CD8-positive, alpha-beta memory T cell (primary cell): ENCODE data around the gene TNF. TPM values are rescaled to one million over a fixed set of nuclear protein-coding genes. Genes with fewer than 3 reads are reported as not detected.

Experiments
- CTCF ChIA-PET: fragments of 350-600 bp; sonication (Branson Sonifier 250); formaldehyde crosslinking; loops from one replicate; lab custom pipeline; 2021; ENCODE audit warnings: antibody characterized with exemption; lab: Charles Lee
- POLR2A ChIA-PET: fragments of 350-600 bp; sonication (Branson Sonifier 250); formaldehyde crosslinking; loops from one replicate; lab custom pipeline; 2021; ENCODE audit warnings: antibody characterized with exemption; lab: Charles Lee
- DNase-seq, 5 donors: peaks; one replicate each; pipeline versions ENCODE4 v3.0.0 to v3.0.0-alpha.2; 2020 to 2022; ENCODE audit warnings: mixed read lengths in 1 of 5
- H3K27ac ChIP-seq: one replicate; pipeline ENCODE4 v1.7.0; 2013; ENCODE audit warnings: low read depth, mild to moderate bottlenecking, low read length, moderate library complexity
- H3K27me3 ChIP-seq: 2 replicates; pipeline ENCODE4 v1.7.0; 2013; ENCODE audit warnings: low read length, mild to moderate bottlenecking; ENCODE audit not compliant: insufficient read depth, poor library complexity, severe bottlenecking
- H3K36me3 ChIP-seq: 2 replicates; pipeline ENCODE4 v1.7.0; 2013; ENCODE audit warnings: mild to moderate bottlenecking, low read length, moderate library complexity; ENCODE audit not compliant: insufficient read depth
- H3K4me1 ChIP-seq: 2 replicates; pipeline ENCODE4 v1.7.0; 2013; ENCODE audit warnings: mild to moderate bottlenecking, low read length, moderate library complexity; ENCODE audit not compliant: insufficient read depth
- H3K4me3 ChIP-seq: 2 replicates; pipeline ENCODE4 v1.7.0; 2013; ENCODE audit warnings: mild to moderate bottlenecking, low read length
- H3K9me3 ChIP-seq: 2 replicates; pipeline ENCODE4 v1.7.0; 2013; ENCODE audit warnings: mild to moderate bottlenecking, low read length
- H3K27ac Mint-ChIP-seq, 8 donors: one replicate each; pipeline ENCODE4 v1.8.0; 2020 to 2021; ENCODE audit warnings: mixed read lengths in 8 of 8, mild to moderate bottlenecking in 6 of 8, inconsistent platforms in 3 of 8, moderate library complexity in 3 of 8
- H3K27me3 Mint-ChIP-seq, 2 donors: one replicate each; pipeline ENCODE4 v1.8.0; 2020 to 2021; ENCODE audit warnings: mixed read lengths in 2 of 2, mild to moderate bottlenecking in 1 of 2, moderate library complexity in 1 of 2
- H3K36me3 Mint-ChIP-seq, 3 donors: one replicate each; pipeline ENCODE4 v1.8.0; 2020 to 2021; ENCODE audit warnings: mixed read lengths in 3 of 3, inconsistent platforms in 1 of 3, mild to moderate bottlenecking in 1 of 3
- H3K4me1 Mint-ChIP-seq, 3 donors: one replicate each; pipeline ENCODE4 v1.8.0; 2020 to 2021; ENCODE audit warnings: mixed read lengths in 3 of 3, inconsistent platforms in 1 of 3, mild to moderate bottlenecking in 1 of 3
- H3K4me3 Mint-ChIP-seq, 7 donors: one replicate each; pipeline ENCODE4 v1.8.0; 2020 to 2021; ENCODE audit warnings: mixed read lengths in 7 of 7, mild to moderate bottlenecking in 6 of 7, moderate library complexity in 4 of 7, inconsistent platforms in 2 of 7
- H3K9me3 Mint-ChIP-seq, 5 donors: one replicate each; pipeline ENCODE4 v1.8.0; 2020 to 2022; ENCODE audit warnings: mixed read lengths in 5 of 5, mild to moderate bottlenecking in 3 of 5, moderate library complexity in 2 of 5, inconsistent platforms in 1 of 5
- polyA plus RNA-seq: library from polyadenylated mRNA; unstranded; fragments of 300-500 nt; fragmentation: Illumina TruSeq; gene quantifications from one replicate; pipeline ENCODE4 v1.2.3, GENCODE V29; 2021
- total RNA-seq, 2 experiments: library from RNA; stranded (reverse); gene quantifications; one replicate each; pipeline ENCODE4 v1.2.3, GENCODE V29; 2021

TNF gene
- total and polyA plus RNA-seq, 3 experiments from 2014 or later: 7.9 to 215 (median 207) TPM

- Histone ChIP-seq H3K4me3 (peak overlapping the region; percentile 82), H3K27me3 (no peaks in the 10 kb centered on the region), H3K9me3 (no peaks in the 10 kb centered on the region), H3K4me1 (peaks cover 89% of the 10 kb centered on the region), H3K27ac (peak overlapping the region; percentile 60), H3K36me3 (peaks cover 5% of the 10 kb centered on the region)
- peaks cover 0 to 2% (median 0%) of the 10 kb centered on the region in 5 donors for H3K9me3 Mint-ChIP-seq
- DNase-seq: no peak
- H3K27me3 Mint-ChIP-seq: peaks cover 0 to 1% of the 10 kb centered on the region in 2 donors
- CTCF ChIA-PET: interaction anchor here (1.5 to 19.7 kb wide), 3 partner anchors 18 to 80 kb away, joined by 5 to 692 read pairs (median 576); partner anchors contain the start of genes ATP6V1G2, DDX39B, LST1 and LTA
- POLR2A ChIA-PET: interaction anchor here (0.6 to 2.2 kb wide), 8 partner anchors 15 to 33 kb away, joined by 3 to 13 read pairs (median 4); partner anchors contain the start of genes DDX39B and NCR3
- H3K36me3 Mint-ChIP-seq: peaks cover 7 to 39% (median 10%) of the 10 kb centered on the region in 3 donors
- peak overlapping the region; percentile 92 to 100 (median 100) for H3K27ac Mint-ChIP-seq
- peak overlapping the region; percentile 98 to 100 (median 100) for H3K4me3 Mint-ChIP-seq
- peaks cover 89 to 98% (median 98%) of the 10 kb centered on the region in 3 donors for H3K4me1 Mint-ChIP-seq
These were observed 981 bp upstream of the TNF start for GRCh38 chr6:31574106-31575061.

GRCh38 chr6:31575952-31576685 lies 754 bp downstream of the TNF start:
- Histone ChIP-seq H3K27me3 (no peaks in the 10 kb centered on the region), H3K36me3 (peaks cover 5% of the 10 kb centered on the region), H3K27ac (peak overlapping the region; percentile 60), H3K4me3 (peak overlapping the region; percentile 82), H3K4me1 (peaks cover 85% of the 10 kb centered on the region), H3K9me3 (no peaks in the 10 kb centered on the region)
- Mint-ChIP-seq H3K36me3 (peaks cover 12 to 49% (median 13%) of the 10 kb centered on the region in 3 donors), H3K4me3 (peak overlapping the region; percentile 98 to 100 (median 100)), H3K4me1 (peaks cover 87 to 95% (median 93%) of the 10 kb centered on the region in 3 donors), H3K27me3 (peaks cover 0 to 1% of the 10 kb centered on the region in 2 donors), H3K9me3 (peaks cover 0 to 2% (median 0%) of the 10 kb centered on the region in 5 donors), H3K27ac (peak overlapping the region; percentile 92 to 100 (median 100))
- DNase-seq: no peak
- POLR2A ChIA-PET: interaction anchor here (0.6 to 7.6 kb wide), 11 partner anchors 10 to 250 kb away, joined by 3 to 42 read pairs (median 5); partner anchors contain the start of gene LST1
- CTCF ChIA-PET: interaction anchor here (0.8 to 19.7 kb wide), 3 partner anchors 16 to 254 kb away, joined by 7 to 692 read pairs (median 576); partner anchors contain the start of genes ATP6V1G2, DDX39B, LST1 and LTA

GRCh38 chr6:31576897-31577578 lies 1.7 kb downstream of the TNF start:
- peaks cover 82 to 90% (median 84%) of the 10 kb centered on the region in 3 donors for H3K4me1 Mint-ChIP-seq
- H3K4me1 ChIP-seq: peaks cover 76% of the 10 kb centered on the region
- peak overlapping the region; percentile 98 to 100 (median 100) for H3K4me3 Mint-ChIP-seq
- H3K4me3 ChIP-seq: peak overlapping the region; percentile 82
- peaks cover 14 to 55% (median 16%) of the 10 kb centered on the region in 3 donors for H3K36me3 Mint-ChIP-seq
- peak overlapping the region; percentile 60 for H3K27ac ChIP-seq
- peak overlapping the region; percentile 92 to 100 (median 100) for H3K27ac Mint-ChIP-seq
- H3K9me3 Mint-ChIP-seq: peaks cover 0 to 2% (median 0%) of the 10 kb centered on the region in 5 donors
- peaks cover 0 to 1% of the 10 kb centered on the region in 2 donors for H3K27me3 Mint-ChIP-seq
- peaks cover 5% of the 10 kb centered on the region for H3K36me3 ChIP-seq
- no peaks in the 10 kb centered on the region for H3K9me3 ChIP-seq
- DNase-seq: peak in 4 of 5 donors; percentile 45 to 69 (median 59)
- ChIA-PET POLR2A (interaction anchor here (0.6 to 7.6 kb wide), 16 partner anchors 9 to 325 kb away, joined by 3 to 42 read pairs (median 4); partner anchors contain the start of genes LST1, MPIG6B and NCR3), CTCF (interaction anchor here (0.8 to 19.7 kb wide), 4 partner anchors 15 to 253 kb away, joined by 6 to 692 read pairs (median 292); partner anchors contain the start of genes ATP6V1G2, DDX39B, LST1 and LTA)
- no peaks in the 10 kb centered on the region for H3K27me3 ChIP-seq

- DNase-seq: no peak
- Histone ChIP-seq H3K36me3 (peaks cover 5% of the 10 kb centered on the region), H3K27ac (peak overlapping the region; percentile 60), H3K4me1 (peaks cover 77% of the 10 kb centered on the region), H3K27me3 (no peaks in the 10 kb centered on the region), H3K9me3 (no peaks in the 10 kb centered on the region), H3K4me3 (peak overlapping the region; percentile 82)
- ChIA-PET CTCF (interaction anchor here (1.7 to 19.7 kb wide), 3 partner anchors 15 to 83 kb away, joined by 6 to 692 read pairs (median 576); partner anchors contain the start of genes ATP6V1G2, DDX39B, LST1 and LTA), POLR2A (interaction anchor here (0.6 to 7.6 kb wide), 11 partner anchors 9 to 325 kb away, joined by 3 to 42 read pairs (median 4); partner anchors contain the start of genes MPIG6B and NCR3)
- Mint-ChIP-seq H3K4me1 (peaks cover 80 to 90% (median 83%) of the 10 kb centered on the region in 3 donors), H3K36me3 (peaks cover 14 to 56% (median 16%) of the 10 kb centered on the region in 3 donors), H3K9me3 (peaks cover 0 to under 1% (median 0%) of the 10 kb centered on the region in 5 donors), H3K27me3 (peaks cover 0 to 1% of the 10 kb centered on the region in 2 donors), H3K27ac (peak overlapping the region; percentile 92 to 100 (median 100)), H3K4me3 (peak overlapping the region; percentile 98 to 100 (median 100))
These were observed 2.2 kb downstream of the TNF start for GRCh38 chr6:31577579-31577966.

GRCh38 chr6:31578184-31579118 lies 3.1 kb downstream of the TNF start:
- no peak for DNase-seq
- Histone ChIP-seq H3K9me3 (no peaks in the 10 kb centered on the region), H3K4me1 (peaks cover 77% of the 10 kb centered on the region), H3K36me3 (peaks cover 5% of the 10 kb centered on the region), H3K27ac (peak overlapping the region; percentile 13), H3K27me3 (no peaks in the 10 kb centered on the region), H3K4me3 (no peak overlapping the region)
- ChIA-PET POLR2A (interaction anchor here (1.4 to 7.6 kb wide), 5 partner anchors 8 to 19 kb away, joined by 7 to 91 read pairs (median 9); partner anchors contain the start of gene NCR3), CTCF (interaction anchor here (1.7 to 19.7 kb wide), 3 partner anchors 14 to 84 kb away, joined by 6 to 692 read pairs (median 576); partner anchors contain the start of genes ATP6V1G2, DDX39B, LST1 and LTA)
- H3K36me3 Mint-ChIP-seq: peaks cover 14 to 60% (median 16%) of the 10 kb centered on the region in 3 donors
- no peaks in the 10 kb centered on the region for H3K9me3 Mint-ChIP-seq
- peak overlapping the region; percentile 98 to 100 (median 100) for H3K4me3 Mint-ChIP-seq
- peak overlapping the region; percentile 73 to 99 (median 92) for H3K27ac Mint-ChIP-seq
- H3K4me1 Mint-ChIP-seq: peaks cover 78 to 89% (median 81%) of the 10 kb centered on the region in 3 donors
- H3K27me3 Mint-ChIP-seq: peaks cover 0 to 1% of the 10 kb centered on the region in 2 donors

GRCh38 chr6:31579119-31579505 lies 3.7 kb downstream of the TNF start:
- CTCF ChIA-PET: interaction anchor here (17.7 to 19.7 kb wide), 2 partner anchors 13 to 23 kb away, joined by 576 to 692 read pairs; partner anchors contain the start of genes ATP6V1G2, DDX39B, LST1 and LTA
- peaks cover 77 to 88% (median 81%) of the 10 kb centered on the region in 3 donors for H3K4me1 Mint-ChIP-seq
- no peaks in the 10 kb centered on the region for H3K27me3 ChIP-seq
- no peaks in the 10 kb centered on the region for H3K9me3 Mint-ChIP-seq
- POLR2A ChIA-PET: interaction anchor here (2.1 to 7.6 kb wide), 4 partner anchors 9 to 20 kb away, joined by 9 to 91 read pairs (median 26); partner anchors contain the start of gene NCR3
- DNase-seq: no peak
- no peaks in the 10 kb centered on the region for H3K9me3 ChIP-seq
- H3K4me3 Mint-ChIP-seq: peak overlapping the region; percentile 98 to 100 (median 100)
- H3K36me3 ChIP-seq: peaks cover 5% of the 10 kb centered on the region
- no peak overlapping the region for H3K27ac ChIP-seq
- peaks cover 14 to 60% (median 16%) of the 10 kb centered on the region in 3 donors for H3K36me3 Mint-ChIP-seq
- H3K4me1 ChIP-seq: peaks cover 77% of the 10 kb centered on the region
- no peaks in the 10 kb centered on the region for H3K27me3 Mint-ChIP-seq
- H3K27ac Mint-ChIP-seq: peak overlapping the region; percentile 73 to 100 (median 94)
- no peak overlapping the region for H3K4me3 ChIP-seq
